ENCODE measurements around the gene DENND1A. TPM values are rescaled to one million over a fixed set of nuclear protein-coding genes. Genes with fewer than 3 reads are reported as not detected.

The DENND1A gene
- total RNA-seq, 1 donor from 2014 or later = 12.7 TPM

- Mint-ChIP-seq H3K4me1 (ENCODE audit: low read depth, unreplicated experiment) (peaks cover 9% of the 10 kb centered on the region), H3K4me3 (ENCODE audit: unreplicated experiment) (no peak overlapping the region), H3K27ac (ENCODE audit: unreplicated experiment) (no peak overlapping the region), H3K27me3 (ENCODE audit: low read depth, unreplicated experiment) (peaks cover 46% of the 10 kb centered on the region), H3K9me3 (ENCODE audit: unreplicated experiment) (peaks cover 10% of the 10 kb centered on the region), H3K36me3 (ENCODE audit: low read depth, unreplicated experiment) (no peaks in the 10 kb centered on the region)
- H3K27ac ChIP-seq (ENCODE audit: low read depth, low read length) = no peak overlapping the region
- peaks cover 10% of the 10 kb centered on the region for H3K27me3 ChIP-seq (ENCODE audit: insufficient read depth, low read length)
- no peak overlapping the region for H3K4me3 ChIP-seq (ENCODE audit: insufficient read depth, low read depth, low read length)
- no peaks in the 10 kb centered on the region for H3K79me2 ChIP-seq (ENCODE audit: insufficient read depth, low read length)
- TF ChIP-seq, protein P1, sequence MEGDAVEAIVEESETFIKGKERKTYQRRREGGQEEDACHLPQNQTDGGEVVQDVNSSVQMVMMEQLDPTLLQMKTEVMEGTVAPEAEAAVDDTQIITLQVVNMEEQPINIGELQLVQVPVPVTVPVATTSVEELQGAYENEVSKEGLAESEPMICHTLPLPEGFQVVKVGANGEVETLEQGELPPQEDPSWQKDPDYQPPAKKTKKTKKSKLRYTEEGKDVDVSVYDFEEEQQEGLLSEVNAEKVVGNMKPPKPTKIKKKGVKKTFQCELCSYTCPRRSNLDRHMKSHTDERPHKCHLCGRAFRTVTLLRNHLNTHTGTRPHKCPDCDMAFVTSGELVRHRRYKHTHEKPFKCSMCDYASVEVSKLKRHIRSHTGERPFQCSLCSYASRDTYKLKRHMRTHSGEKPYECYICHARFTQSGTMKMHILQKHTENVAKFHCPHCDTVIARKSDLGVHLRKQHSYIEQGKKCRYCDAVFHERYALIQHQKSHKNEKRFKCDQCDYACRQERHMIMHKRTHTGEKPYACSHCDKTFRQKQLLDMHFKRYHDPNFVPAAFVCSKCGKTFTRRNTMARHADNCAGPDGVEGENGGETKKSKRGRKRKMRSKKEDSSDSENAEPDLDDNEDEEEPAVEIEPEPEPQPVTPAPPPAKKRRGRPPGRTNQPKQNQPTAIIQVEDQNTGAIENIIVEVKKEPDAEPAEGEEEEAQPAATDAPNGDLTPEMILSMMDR (IDR thresholded peaks at IDR 0.05; ENCODE audit: insufficient read depth, low read depth, low read length) = no peak
- no peak for TF ChIP-seq EZH2 (IDR thresholded peaks at IDR 0.05; ENCODE audit: insufficient read depth, low read length)
- H3K4me2 ChIP-seq (ENCODE audit: low read length) = no peak overlapping the region
- H3K9ac ChIP-seq (ENCODE audit: low read length) = no peak overlapping the region
- no peak for DNase-seq (ENCODE audit: low read depth)
- H3K4me1 ChIP-seq (ENCODE audit: insufficient read depth, low read length) = no peaks in the 10 kb centered on the region
- no peaks in the 10 kb centered on the region for H3K36me3 ChIP-seq (ENCODE audit: insufficient read depth, low read length)
- no peak overlapping the region for H2AFZ ChIP-seq (ENCODE audit: low read depth, low read length)
- H3K9me3 ChIP-seq (ENCODE audit: insufficient read depth, low read depth, low read length) = no peaks in the 10 kb centered on the region
- H4K20me1 ChIP-seq (ENCODE audit: insufficient read depth, low read length) = no peaks in the 10 kb centered on the region
- no peak for FAIRE-seq
Measured at GRCh38 chr9:123391233-123391632, 538.7 kb downstream of the DENND1A start.

DNA sequence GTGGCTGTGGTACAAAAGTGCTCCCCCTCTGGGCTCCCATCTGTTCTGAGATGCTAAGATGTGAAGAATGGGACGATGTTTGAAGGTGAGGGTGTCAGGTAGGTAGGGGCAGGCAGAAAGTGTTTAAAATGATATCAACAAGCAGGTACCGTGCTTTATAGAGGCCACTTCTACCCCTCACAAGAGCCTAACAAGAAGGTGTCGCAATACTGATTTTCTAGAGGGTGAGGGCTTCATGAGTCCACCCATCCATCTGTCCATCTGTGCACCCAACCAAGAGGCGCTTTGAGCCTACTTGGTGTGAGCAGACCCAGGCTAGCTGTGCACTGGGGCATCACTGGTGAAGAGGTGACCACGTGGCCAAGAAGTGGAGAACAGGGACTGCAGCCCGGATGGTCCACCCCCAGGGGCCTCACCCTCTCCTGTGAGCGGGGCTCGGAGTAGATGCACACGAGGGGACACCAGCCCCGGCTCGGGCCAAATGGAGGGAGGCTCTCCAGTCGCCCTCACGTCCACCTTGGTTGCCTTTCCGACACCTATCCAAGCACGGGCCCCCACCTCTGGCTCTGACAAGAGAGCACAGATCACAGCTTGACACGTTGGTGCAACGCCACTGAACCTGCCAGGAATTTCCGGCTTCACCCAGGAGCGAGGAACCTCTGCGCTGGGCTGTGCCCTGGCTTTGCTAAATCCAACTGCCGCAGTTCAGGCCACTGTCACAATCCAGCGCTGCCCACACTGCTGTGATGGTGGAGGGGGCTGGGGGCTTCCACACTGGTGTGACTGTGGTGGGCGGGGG, 539.4 kb downstream of the DENND1A start:
- no peak overlapping the region for H3K4me2 ChIP-seq (ENCODE audit: low read length)

More for the DNA sequence above, 539.4 kb downstream of the DENND1A start:
- no peak for DNase-seq (ENCODE audit: low read depth)
- Mint-ChIP-seq H3K27me3 (ENCODE audit: low read depth, unreplicated experiment) (peaks cover 43% of the 10 kb centered on the region), H3K36me3 (ENCODE audit: low read depth, unreplicated experiment) (no peaks in the 10 kb centered on the region), H3K27ac (ENCODE audit: unreplicated experiment) (no peak overlapping the region), H3K9me3 (ENCODE audit: unreplicated experiment) (peaks cover 10% of the 10 kb centered on the region), H3K4me1 (ENCODE audit: low read depth, unreplicated experiment) (peaks cover 9% of the 10 kb centered on the region), H3K4me3 (ENCODE audit: unreplicated experiment) (no peak overlapping the region)
- no peaks in the 10 kb centered on the region for H3K4me1 ChIP-seq (ENCODE audit: insufficient read depth, low read length)
- H3K4me3 ChIP-seq (ENCODE audit: insufficient read depth, low read depth, low read length) = no peak overlapping the region
- TF ChIP-seq, protein P1 (IDR thresholded peaks at IDR 0.05; ENCODE audit: insufficient read depth, low read depth, low read length) = no peak
- TF ChIP-seq EZH2 (IDR thresholded peaks at IDR 0.05; ENCODE audit: insufficient read depth, low read length) = no peak
- H3K27ac ChIP-seq (ENCODE audit: low read depth, low read length) = no peak overlapping the region
- no peaks in the 10 kb centered on the region for H4K20me1 ChIP-seq (ENCODE audit: insufficient read depth, low read length)
- H3K79me2 ChIP-seq (ENCODE audit: insufficient read depth, low read length) = no peaks in the 10 kb centered on the region
- no peaks in the 10 kb centered on the region for H3K36me3 ChIP-seq (ENCODE audit: insufficient read depth, low read length)
- H3K27me3 ChIP-seq (ENCODE audit: insufficient read depth, low read length) = peaks cover 10% of the 10 kb centered on the region
- H2AFZ ChIP-seq (ENCODE audit: low read depth, low read length) = no peak overlapping the region
- no peaks in the 10 kb centered on the region for H3K9me3 ChIP-seq (ENCODE audit: insufficient read depth, low read depth, low read length)
- FAIRE-seq = no peak
- no peak overlapping the region for H3K9ac ChIP-seq (ENCODE audit: low read length)

Data from astrocyte (in vitro differentiated cells and primary cell).